Fibroblast of gingiva (primary cell): Measurements from ENCODE around the gene ADGRF3.
A peak's percentile ranks its signal among the peaks of the same experiment; 100 is the strongest.
"Not testable (repeated sequence)": the region's sequence is repeated elsewhere in the genome, so short reads cannot be mapped to it uniquely, and the experiment has no call there.

Source experiments
- DNase-seq: peaks from one replicate; pipeline ENCODE4 v3.0.0-alpha.2; 2011; ENCODE audit warnings: low read depth

The ADGRF3 gene

GRCh38 chr2:26276484-26277227 lies 69.9 kb downstream of the ADGRF3 start:
- no peak for DNase-seq

- DNase-seq: peak; percentile 99
These were observed 72.5 kb downstream of the ADGRF3 start for GRCh38 chr2:26274058-26274613.

- DNase-seq: no peak
These were observed 73.1 kb downstream of the ADGRF3 start for GRCh38 chr2:26273501-26273900.

- peak; percentile 28 for DNase-seq
These were observed 76.2 kb downstream of the ADGRF3 start for GRCh38 chr2:26270373-26270772.

- DNase-seq: no peak
These were observed 76.9 kb downstream of the ADGRF3 start for GRCh38 chr2:26269571-26270158.

- not testable (repeated sequence) for DNase-seq
These were observed 77.8 kb downstream of the ADGRF3 start for GRCh38 chr2:26268670-26269385.

- no peak for DNase-seq
These were observed 78.4 kb downstream of the ADGRF3 start for GRCh38 chr2:26268213-26268612.

- DNase-seq: not testable (repeated sequence)
These were observed 87.8 kb downstream of the ADGRF3 start for GRCh38 chr2:26258836-26259235.
